DOHH2 (cell line): ENCODE measurements around the gene DMBT1.

Experiments used
- H3F3A ChIP-seq: fragments of 200-600 bp; sonication (generic), shearing (Covaris generic); 2 replicates; pipeline ENCODE4 v1.6.0; 2016; ENCODE audit warnings: antibody characterized with exemption, mild to moderate bottlenecking; ENCODE audit not compliant: control insufficient read depth, insufficient read depth
- H3K27ac ChIP-seq: fragments of 200-600 bp; sonication (generic); 2 replicates; pipeline ENCODE4 v1.5.1; 2014; ENCODE audit warnings: low read depth, mild to moderate bottlenecking, low read length, moderate library complexity
- H3K27me3 ChIP-seq: fragments of 200-600 bp; sonication (generic); 2 replicates; pipeline ENCODE4 v1.6.1; 2014; ENCODE audit warnings: mild to moderate bottlenecking, low read length, mixed read lengths; ENCODE audit not compliant: control insufficient read depth
- H3K36me3 ChIP-seq: fragments of 200-600 bp; sonication (generic); 2 replicates; pipeline ENCODE4 v1.6.1; 2014; ENCODE audit warnings: mild to moderate bottlenecking, low read length, moderate library complexity, mixed read lengths; ENCODE audit not compliant: control insufficient read depth
- H3K4me1 ChIP-seq: fragments of 200-600 bp; sonication (generic); 2 replicates; pipeline ENCODE4 v1.6.1; 2014; ENCODE audit warnings: mild to moderate bottlenecking, low read length, mixed read lengths; ENCODE audit not compliant: control insufficient read depth
- H3K4me2 ChIP-seq: fragments of 200-600 bp; sonication (generic); 2 replicates; pipeline ENCODE4 v1.6.0; 2014; ENCODE audit warnings: mild to moderate bottlenecking, low read length, moderate library complexity
- H3K4me3 ChIP-seq: fragments of 200-600 bp; sonication (generic); 2 replicates; pipeline ENCODE4 v1.5.1; 2014; ENCODE audit warnings: mild to moderate bottlenecking, low read length, mixed read lengths
- H3K79me2 ChIP-seq: fragments of 200-600 bp; sonication (generic); 2 replicates; pipeline ENCODE4 v1.6.1; 2014; ENCODE audit warnings: mild to moderate bottlenecking, low read length, mixed read lengths; ENCODE audit not compliant: control insufficient read depth
- H3K9me2 ChIP-seq: fragments of 200-600 bp; sonication (generic); replicated peaks from 2 replicates; pipeline ENCODE4 v1.6.1; 2014; ENCODE audit warnings: mild to moderate bottlenecking, low read length, mixed read lengths; ENCODE audit not compliant: control insufficient read depth
- H3K9me3 ChIP-seq: fragments of 200-600 bp; sonication (generic); 2 replicates; pipeline ENCODE4 v1.6.1; 2014; ENCODE audit warnings: antibody characterized with exemption, low read length, mixed read lengths; ENCODE audit not compliant: control insufficient read depth, insufficient read depth
- H4K20me1 ChIP-seq: fragments of 200-600 bp; sonication (generic); 2 replicates; pipeline ENCODE4 v1.6.0; 2014; ENCODE audit warnings: low read depth, mild to moderate bottlenecking, antibody characterized with exemption, low read length, moderate library complexity; ENCODE audit not compliant: control insufficient read depth, insufficient read depth
- EZH2phosphoT487 ChIP-seq: fragments of 200-600 bp; sonication (generic); IDR thresholded peaks from 2 replicates; pipeline ENCODE4 v1.6.1; 2017; ENCODE audit warnings: borderline replicate concordance, mild to moderate bottlenecking, antibody characterized with exemption, low read length, moderate library complexity, mixed read lengths
- TF ChIP-seq, protein P1 (sequence below): fragments of 200-600 bp; sonication (generic); IDR thresholded peaks from one replicate; pipeline ENCODE4 v1.5.1; 2014; ENCODE audit warnings: antibody characterized with exemption, mild to moderate bottlenecking, low read depth, low read length; ENCODE audit not compliant: poor library complexity, severe bottlenecking

The DMBT1 gene

GRCh38 chr10:122673731-122674130, 113.2 kb downstream of the DMBT1 start:
- Histone ChIP-seq H3K27me3 (no peaks in the 10 kb centered on the region), H3K4me2 (no peak overlapping the region), H3K9me2 (no peaks in the 10 kb centered on the region), H3K79me2 (no peaks in the 10 kb centered on the region), H3K4me1 (no peaks in the 10 kb centered on the region), H3K27ac (no peak overlapping the region), H4K20me1 (no peaks in the 10 kb centered on the region), H3K36me3 (no peaks in the 10 kb centered on the region), H3F3A (no peaks in the 10 kb centered on the region), H3K9me3 (no peaks in the 10 kb centered on the region), H3K4me3 (no peak overlapping the region)
- TF ChIP-seq EZH2phosphoT487 = no peak
- TF ChIP-seq, protein P1, sequence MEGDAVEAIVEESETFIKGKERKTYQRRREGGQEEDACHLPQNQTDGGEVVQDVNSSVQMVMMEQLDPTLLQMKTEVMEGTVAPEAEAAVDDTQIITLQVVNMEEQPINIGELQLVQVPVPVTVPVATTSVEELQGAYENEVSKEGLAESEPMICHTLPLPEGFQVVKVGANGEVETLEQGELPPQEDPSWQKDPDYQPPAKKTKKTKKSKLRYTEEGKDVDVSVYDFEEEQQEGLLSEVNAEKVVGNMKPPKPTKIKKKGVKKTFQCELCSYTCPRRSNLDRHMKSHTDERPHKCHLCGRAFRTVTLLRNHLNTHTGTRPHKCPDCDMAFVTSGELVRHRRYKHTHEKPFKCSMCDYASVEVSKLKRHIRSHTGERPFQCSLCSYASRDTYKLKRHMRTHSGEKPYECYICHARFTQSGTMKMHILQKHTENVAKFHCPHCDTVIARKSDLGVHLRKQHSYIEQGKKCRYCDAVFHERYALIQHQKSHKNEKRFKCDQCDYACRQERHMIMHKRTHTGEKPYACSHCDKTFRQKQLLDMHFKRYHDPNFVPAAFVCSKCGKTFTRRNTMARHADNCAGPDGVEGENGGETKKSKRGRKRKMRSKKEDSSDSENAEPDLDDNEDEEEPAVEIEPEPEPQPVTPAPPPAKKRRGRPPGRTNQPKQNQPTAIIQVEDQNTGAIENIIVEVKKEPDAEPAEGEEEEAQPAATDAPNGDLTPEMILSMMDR = no peak

DNA sequence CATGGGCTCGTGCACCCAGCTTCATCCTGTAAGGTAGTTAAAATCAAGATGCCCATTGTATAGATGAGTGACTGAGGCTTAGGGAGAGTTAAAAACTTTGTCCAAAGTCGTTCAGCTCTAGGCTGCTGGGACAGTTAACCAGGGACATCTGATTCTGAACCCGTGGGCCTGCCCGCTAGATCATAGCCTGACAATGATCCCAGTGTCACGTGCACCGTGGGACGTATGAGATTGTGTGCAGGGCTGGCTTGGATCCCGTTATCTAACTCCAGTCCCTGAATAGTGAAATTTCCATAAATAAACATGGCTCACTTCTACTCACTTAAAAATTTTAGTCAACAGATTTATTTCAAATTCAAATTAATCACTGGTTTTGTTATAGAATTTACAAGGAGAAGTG, 114.2 kb downstream of the DMBT1 start:
- TF ChIP-seq EZH2phosphoT487 = no peak
- Histone ChIP-seq H3K4me3 (no peak overlapping the region), H3K36me3 (no peaks in the 10 kb centered on the region), H3K9me2 (no peaks in the 10 kb centered on the region), H3K27me3 (no peaks in the 10 kb centered on the region), H3F3A (no peaks in the 10 kb centered on the region), H4K20me1 (no peaks in the 10 kb centered on the region), H3K9me3 (no peaks in the 10 kb centered on the region), H3K79me2 (no peaks in the 10 kb centered on the region), H3K27ac (no peak overlapping the region), H3K4me1 (no peaks in the 10 kb centered on the region), H3K4me2 (no peak overlapping the region)

GRCh38 chr10:122675278-122675677, 114.7 kb downstream of the DMBT1 start:
- Histone ChIP-seq H4K20me1 (no peaks in the 10 kb centered on the region), H3K9me3 (no peaks in the 10 kb centered on the region), H3F3A (no peaks in the 10 kb centered on the region), H3K4me2 (no peak overlapping the region), H3K27me3 (no peaks in the 10 kb centered on the region), H3K79me2 (no peaks in the 10 kb centered on the region), H3K4me3 (no peak overlapping the region), H3K36me3 (no peaks in the 10 kb centered on the region), H3K27ac (no peak overlapping the region), H3K4me1 (no peaks in the 10 kb centered on the region), H3K9me2 (no peaks in the 10 kb centered on the region)
- TF ChIP-seq, protein P1 = no peak
- TF ChIP-seq EZH2phosphoT487 = no peak

DNA sequence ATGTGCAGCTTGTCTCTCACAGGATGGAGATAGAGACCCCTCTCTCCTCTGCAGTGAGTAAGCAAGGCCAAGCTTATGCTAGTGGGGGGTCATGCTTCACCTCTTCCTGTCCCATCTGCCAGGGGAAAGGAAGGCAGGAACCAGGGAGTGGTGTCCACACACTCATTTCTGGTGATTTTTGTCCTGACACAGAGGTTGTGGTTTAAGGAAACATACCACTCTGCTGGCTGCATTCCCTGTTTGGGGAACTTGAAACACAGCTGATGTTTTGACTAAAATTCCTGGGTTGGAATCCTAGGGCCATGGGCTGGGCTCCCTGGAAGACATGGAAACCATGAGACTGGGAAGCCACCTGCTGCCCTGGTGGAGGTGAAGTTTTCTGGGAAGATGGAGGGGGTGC, 117.7 kb downstream of the DMBT1 start:
- Histone ChIP-seq H3K27me3 (no peaks in the 10 kb centered on the region), H3K9me2 (no peaks in the 10 kb centered on the region)

More for the DNA sequence above, 117.7 kb downstream of the DMBT1 start:
- no peaks in the 10 kb centered on the region for H3K79me2 ChIP-seq
- H3K9me3 ChIP-seq = no peaks in the 10 kb centered on the region
- no peak overlapping the region for H3K4me3 ChIP-seq
- no peaks in the 10 kb centered on the region for H4K20me1 ChIP-seq
- no peaks in the 10 kb centered on the region for H3K36me3 ChIP-seq
- no peaks in the 10 kb centered on the region for H3F3A ChIP-seq
- no peak for TF ChIP-seq EZH2phosphoT487
- TF ChIP-seq, protein P1 = no peak
- H3K27ac ChIP-seq = no peak overlapping the region
- H3K4me2 ChIP-seq = no peak overlapping the region
- no peaks in the 10 kb centered on the region for H3K4me1 ChIP-seq
